T-helper 2 cell treated with Interferon-gamma antibody and Interleukin-4, amounts not matched to agents 100 ng/mL and 5 ng/mL, for 36 hours (primary cell): ENCODE data around the gene EPHA2. TPM values are rescaled to one million over a fixed set of nuclear protein-coding genes. Genes with fewer than 3 reads are reported as not detected.

Experiments used
- intact Hi-C: fragments of 100-400 bp; cut with micrococcal nuclease; formaldehyde crosslinking; loops from one replicate; pipeline ENCODE4 v1.15.1; 2023
- total RNA-seq: library from RNA; stranded (reverse); gene quantifications from 2 replicates; pipeline ENCODE4 v1.2.3, GENCODE V29; 2022

Gene EPHA2
- total RNA-seq, 1 donor from 2014 or later: not detected

DNA sequence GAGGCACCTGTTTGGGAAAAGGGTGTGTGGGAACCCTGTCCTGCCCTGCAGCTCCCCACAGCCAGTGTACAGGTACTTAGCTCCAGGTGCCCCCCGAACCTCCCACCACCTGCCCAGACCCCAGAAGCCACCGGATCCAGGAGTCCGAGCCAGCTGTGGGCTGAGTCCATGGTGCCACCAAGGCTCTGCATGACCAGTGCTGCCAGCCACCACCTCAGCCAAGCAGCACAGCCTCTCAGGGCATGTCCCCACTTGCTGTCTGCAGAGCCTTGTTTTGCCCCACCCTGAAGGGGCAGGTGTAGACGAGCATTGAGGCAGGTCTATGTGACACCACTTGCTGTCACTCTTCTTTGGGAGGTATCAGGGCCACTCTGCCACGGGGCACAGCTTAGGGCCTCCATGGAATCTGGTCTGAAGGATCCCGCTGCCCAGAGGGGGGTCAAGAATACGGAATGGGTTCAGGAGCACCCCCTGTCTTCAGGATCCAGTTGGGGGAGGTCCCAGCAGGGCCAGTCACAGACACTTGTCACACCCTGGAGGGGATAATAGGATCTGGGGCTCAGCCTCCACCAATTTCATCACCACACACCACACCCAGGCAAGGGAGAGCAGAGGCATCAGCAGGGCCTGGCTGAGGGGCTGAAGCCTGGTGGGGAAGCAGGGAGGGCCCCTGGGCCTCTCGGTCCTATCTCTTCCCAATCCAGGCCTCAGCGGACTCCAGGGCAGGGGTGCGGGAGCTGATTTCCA, 28.9 kb upstream of the EPHA2 start:
- intact Hi-C loops: no loop called here

DNA sequence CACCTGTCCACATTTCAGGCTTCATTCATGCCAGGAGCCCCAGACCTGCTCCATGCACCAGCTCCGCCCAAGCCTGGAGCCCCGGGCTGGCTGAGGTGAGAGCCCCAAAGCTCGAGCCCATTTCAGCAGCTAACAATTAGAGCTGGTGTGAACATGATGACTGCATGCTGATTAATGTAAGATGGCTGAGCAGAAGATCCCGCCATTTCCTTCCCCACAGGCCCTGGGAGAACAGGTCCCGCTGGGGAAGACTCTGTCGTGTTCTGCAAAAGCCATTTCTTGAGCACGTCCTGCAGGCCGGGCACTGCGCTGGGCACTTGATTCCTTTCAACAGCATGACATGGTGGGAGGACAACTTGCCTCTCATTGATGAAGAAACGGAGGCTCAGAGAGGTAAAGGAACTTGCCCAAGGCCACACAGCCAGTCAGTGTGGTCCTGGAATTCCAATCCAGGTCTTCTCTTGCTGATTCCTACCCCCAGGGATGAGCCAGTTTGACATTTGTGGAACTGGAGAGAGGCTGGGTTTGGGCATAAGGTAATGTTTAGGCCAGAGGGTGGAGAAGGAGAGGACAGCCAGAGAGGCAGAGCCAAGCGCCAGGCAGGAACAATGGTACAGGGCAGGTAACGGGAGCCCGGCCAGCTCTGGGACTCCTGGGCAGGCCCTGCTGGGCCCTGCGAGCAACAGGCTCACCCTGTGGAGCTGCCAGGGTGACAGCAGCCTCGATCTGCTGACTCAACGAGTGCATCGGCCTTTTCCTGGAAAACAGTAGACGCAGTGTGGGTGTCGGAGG, 28.1 kb upstream of the EPHA2 start:
- intact Hi-C loops: no loop called here

DNA sequence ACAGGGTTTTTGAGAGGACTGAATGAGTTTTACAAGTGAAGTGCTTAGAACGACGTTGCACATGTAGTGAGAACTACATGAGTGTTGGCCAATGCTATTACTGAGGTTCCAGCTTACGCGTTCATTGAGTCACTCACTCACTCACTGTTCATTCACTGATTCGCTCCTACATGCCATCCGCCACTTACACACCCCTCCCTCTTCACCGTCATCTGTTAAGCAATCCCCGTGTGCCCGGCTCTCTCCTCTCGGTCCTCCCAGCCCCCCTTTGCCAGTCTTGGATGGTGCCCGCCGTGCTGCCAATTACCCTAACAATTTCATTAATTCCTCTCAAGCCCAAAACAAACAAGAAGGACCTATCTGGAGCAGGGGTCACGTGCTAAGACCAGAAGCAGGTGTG, 27.3 kb upstream of the EPHA2 start:
- intact Hi-C loops: no loop called here

DNA sequence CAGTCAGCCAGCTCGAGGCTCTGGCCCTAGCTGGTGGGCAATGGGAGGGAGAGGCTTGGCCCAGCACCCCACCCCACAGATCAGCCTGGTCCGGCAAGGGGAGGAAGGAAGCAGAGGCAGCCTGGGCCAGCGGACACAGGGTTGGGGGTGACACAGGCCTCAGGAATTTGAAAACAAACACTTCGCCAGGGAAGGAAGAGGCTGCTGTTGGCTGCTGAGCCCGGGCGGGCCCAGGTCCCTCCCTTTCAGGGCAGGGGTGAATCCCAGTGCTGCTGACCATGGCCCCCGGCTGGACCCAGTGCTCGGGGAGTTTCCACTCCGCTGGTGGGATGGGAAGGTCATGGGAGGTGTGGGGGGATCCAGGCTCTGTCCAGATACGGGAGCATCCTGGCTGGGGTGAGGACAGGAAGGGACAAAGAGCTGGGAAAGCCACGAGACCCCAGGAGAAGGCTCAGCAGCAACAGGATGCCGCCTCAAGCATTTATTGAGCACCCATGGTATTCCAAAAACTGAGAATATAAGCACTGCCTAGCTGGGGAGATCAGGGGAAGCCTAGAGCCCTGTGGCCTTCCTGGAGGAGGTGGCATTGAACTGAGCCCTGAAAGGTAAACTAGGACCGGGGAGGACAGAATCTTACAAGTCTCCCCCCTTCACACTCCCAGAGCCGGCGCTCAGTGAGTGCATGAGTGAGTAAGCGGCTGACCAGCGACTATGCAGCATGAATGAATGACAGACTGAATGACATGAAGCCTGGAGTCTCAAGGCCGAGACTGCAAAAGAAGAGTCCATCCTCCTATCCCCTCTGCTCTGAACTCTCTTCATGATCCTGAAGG, 26.2 kb upstream of the EPHA2 start:
- intact Hi-C loops: no loop called here

DNA sequence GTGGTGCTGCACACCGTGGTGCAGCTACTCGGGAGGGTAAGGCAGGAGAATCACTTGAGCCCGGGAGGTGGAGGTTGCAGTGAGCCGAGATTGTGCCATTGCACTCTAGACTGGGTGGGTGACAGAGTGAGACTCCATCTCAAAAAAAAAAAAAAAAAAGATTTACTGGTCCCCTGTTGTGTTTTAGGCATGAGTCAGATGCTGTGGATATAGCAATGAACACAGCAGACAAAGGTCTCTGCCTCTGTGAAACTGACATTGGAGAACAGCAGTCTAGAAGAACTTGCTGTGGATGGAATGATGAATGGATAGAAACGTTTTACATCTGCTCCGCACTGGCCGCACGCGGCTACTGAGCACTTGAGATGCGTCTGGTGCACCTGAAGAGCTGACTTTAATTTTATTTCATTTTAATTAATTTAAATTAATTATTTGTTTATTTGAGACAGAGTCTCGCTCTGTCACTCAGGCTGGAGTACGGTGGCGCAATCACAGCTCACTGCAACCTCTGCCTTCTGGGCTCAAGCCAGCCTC, 24.5 kb upstream of the EPHA2 start:
- intact Hi-C loops: no loop called here

- intact Hi-C loops: no loop called here
These were observed 23.0 kb upstream of the EPHA2 start for GRCh38 chr1:16178596-16179497.

DNA sequence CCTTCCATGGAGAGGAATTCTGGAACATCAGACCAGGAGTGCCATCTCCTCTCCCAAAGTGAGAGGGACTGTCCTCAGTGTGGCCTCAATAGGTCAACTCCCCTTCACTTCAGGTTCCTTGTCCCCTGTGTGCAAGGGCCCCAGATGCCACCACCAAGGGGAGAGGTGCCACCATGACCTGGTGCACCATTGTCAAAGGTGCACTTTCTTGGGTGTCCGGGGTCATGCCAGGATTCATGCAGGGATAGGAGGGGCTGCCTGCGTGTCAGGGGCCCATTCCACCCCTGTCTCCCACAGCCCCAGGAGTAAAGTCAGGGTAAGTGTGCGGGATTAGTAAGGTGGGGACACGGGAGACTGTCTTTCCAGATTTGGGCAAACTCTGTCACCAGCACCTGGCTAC, 21.4 kb upstream of the EPHA2 start:
- intact Hi-C loops: no loop called here

- intact Hi-C loops: no loop called here
These were observed 20.8 kb upstream of the EPHA2 start for GRCh38 chr1:16176653-16177052.

DNA sequence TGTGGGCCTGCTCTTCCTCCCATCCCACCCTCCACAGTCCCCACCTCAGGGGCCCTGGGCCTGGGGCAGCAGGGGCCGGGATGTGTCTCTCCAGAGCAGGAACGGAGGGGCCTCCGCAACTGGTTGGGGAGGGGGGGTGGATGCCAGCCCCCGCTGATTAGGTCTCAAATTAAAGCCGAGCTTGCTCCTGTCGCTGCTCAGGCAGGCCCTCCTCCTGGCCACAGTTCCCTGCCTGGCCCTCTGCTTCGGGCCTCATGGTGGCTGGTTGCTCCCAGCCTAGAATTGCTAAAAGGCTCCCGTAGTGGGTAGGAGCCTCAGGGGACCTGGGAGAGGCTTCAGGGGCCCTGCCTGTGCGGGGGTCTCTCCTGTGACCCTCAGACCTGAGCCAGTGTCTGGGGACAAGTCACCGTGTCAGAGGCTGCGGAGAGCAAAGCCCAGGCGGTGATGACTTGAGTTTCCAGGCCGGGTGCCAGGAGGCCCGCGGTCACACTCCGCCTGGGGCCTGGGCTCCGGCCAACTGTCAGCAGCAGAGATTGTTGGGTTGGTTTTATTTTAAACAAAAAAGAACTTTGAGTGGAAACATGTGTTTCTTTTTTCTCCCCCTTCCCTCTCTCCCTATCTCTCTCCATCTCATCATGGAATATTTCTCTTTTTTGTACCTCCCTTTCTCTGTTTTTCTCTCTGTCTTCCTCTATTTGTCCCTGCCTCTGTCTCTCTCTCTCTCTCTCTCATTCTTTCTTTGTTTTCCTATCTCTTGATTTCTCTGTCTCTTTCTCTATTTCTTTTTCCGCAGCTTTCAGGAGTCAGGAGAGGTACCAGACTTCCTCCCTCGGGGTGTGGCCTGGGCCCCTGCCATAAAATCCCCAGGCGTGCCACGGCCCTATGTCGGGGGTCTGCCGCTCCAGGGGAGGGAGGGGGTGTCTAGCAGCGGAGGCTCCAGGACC, 20.0 kb upstream of the EPHA2 start:
- intact Hi-C loops: no loop called here

DNA sequence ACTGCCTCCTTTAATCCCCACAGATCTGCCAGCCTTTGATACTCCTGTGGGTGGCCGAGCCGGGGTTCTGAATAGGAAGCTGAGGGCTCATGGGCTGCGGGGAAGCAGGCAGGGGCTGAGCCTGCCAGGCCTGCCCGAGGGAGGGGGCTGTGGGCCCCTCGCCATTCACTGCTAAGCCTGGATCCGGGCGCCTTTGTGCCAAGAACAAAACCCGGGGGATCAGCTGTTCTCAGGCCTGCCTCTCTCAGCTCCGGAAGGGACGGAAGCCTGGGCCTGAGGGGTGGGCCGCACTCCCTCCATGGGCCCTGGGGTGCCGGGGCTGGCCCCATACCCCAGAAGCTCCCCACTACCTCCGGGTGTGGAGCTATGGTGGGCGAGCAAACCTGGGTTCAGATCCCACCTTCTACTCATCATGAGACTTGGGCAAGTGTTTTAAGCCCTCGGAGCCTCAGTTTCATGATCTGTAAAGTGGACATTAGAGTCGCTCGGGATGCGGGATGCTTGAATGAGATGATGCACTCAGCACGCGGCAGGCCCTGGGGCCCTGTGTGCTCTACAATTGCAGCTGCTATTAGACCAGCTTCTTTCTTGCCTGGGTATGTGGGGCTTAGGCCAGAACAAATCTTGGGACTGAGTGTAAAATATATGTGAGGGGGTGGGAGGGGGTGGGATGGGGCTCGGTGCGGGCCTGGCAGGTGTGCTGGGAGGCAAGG, 19.2 kb upstream of the EPHA2 start:
- intact Hi-C loops: no loop called here

DNA sequence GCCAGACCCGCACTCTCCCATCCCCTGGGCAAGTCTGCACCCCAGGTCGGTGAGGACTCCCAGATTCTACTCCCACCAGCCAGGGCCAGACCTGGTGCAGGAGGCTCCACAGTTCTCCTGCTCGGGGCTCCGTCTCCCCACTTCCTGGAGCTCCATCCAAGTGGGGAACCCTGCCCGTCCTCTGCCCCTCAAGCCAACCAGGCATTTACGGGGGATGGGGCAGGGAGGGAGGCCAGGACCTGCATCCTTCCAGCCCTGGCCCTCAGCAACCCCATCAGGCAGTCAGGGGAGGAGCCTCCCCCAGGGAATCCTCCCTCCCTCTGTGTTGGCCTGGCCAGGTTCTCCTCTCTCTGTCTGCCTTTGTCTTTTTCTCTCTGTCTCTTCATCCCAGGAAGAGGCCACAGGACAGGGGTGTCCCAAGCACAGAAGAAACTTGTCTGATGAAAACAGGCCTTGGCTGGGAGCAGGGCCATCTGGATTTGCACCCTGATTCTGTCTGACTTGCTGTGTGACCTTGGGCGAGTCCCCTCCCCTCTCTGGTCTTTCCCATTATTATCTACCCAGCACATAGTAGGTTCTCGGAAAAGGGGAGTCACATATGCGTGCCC, 18.5 kb upstream of the EPHA2 start:
- intact Hi-C loops: no loop called here

DNA sequence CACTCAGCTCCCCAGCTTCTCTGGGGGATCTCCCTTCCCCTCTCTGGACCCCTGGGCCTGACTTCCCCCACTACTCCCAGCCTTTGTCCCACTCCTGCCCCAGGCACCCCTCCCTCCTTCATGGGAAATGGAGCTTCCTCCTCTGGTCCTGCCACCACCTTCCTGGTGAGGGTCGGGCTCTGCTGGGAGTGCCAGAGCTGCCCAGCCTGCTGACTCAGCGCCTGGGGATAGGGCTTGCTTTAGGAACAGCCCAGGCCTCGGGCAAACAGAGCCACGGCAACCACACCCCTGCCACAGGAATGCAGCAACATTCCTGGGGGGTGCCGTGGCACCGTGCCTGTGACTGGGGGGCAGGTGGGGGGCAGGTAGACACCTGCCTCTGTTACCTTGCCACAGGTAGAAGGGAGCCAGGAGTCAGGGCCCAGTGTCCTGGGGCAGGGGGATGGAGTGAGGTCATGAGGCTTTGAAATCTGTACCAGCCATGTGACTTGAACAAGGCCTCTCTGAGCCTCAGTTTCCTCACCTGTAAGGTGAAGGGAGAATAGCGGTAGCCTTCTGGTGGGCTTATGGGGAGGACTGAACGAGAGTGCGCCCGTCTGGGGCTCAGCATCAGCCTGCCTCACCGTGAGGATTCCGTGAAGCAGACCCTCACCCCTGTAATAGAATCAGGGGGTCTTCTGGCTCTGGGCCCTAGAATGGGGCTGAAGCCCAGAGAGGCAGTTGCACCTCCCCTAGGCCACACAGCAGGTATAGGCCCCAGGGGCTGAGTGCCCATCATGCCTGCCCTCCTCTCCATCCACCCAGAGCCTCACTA, 17.8 kb upstream of the EPHA2 start:
- intact Hi-C loops: no loop called here

DNA sequence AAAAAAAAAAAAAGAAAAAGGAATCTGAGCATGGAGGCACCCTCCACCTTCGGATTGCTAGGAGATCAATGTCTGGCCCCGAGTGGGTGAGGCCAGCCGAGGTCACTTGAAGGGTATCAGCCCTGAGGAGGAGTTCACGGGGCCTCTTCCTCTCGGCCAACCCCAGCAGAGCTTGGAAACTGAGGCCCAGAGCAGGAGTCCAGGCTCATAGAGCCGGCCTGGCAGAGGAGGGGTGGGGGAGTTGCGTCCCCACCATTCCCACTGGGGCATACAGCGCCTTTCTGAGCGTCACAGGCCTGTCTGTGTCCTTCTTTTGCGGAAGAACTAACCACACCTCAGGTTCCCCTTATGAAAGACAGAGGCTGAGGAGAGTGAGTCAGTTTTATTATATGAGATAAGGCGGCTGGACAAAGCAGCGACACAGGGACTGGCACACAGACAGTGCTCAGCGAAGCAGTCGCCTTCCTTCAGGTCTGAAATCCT, 17.1 kb upstream of the EPHA2 start:
- intact Hi-C loops: no loop called here

DNA sequence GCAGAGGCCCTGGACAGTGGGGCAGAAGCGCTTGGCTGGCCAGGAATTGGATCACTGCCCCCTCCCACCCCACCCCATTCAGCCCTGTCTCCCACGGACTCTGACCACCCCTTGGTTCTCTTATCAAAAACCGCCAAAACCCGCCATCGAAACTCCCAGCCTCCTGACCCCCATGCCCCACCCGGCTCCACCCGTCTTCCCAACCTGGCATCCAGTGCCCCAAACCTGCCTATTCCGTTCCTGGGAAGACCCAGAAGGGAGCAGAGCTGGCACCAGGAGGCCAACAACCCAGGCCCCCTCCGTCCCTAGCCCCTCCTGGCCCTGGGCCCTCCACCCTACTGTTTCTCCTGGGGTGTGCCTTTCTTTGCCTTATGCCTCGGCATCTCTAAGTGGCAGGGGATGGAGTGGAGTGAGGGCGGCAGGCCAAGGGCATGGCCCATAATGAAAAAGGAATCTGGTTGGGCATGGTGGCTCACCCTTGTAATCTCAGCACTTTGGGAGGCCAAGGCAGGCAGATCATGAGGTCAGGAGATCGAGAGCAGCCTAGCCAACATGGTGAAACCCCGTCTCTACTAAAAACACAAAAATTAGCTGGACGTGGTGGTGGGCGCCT, 16.5 kb upstream of the EPHA2 start:
- intact Hi-C loops: no loop called here

DNA sequence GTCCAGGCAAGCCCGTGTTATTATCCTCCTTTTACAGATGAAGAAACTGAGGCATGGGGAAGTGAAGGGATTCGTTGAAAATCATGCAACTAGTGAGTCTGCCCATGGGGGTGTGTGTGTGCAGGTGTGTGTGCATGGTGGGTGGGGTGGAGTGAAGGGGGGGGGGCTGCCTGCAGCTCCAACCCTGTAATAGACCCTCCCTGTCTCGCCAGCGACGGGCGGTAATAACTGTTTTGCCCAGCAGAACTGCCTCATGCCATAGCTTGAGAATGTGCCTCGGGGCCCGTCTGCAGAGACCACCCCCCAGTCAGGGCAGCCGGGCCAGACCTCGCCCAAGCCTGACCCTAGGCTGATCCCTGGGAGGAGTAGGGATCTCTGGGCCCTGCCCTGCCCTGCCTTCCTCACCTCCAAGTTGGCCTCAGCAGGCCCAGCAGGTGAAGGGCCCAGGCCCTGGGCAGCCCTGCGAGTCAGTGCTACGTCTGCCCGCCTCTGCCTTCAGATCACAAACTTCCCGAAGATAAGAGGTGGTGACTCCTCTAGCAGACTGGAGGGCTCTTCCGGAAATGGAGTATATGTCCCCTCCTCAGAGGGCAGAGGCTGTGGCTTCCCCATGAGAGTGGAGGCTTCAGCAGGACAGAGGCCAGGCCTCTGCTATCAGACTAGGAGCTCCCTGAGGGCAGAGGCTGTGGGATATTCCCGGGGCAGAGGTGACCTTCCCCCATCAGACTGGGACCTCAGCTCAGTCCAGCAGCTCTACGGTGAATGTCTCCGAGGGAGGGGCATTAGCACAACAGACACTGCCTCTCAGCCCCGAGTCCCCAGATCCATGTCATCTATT, 15.7 kb upstream of the EPHA2 start:
- intact Hi-C loops: no loop called here

- intact Hi-C loops: no loop called here
These were observed 14.4 kb upstream of the EPHA2 start for GRCh38 chr1:16170283-16170673.
